Liver (tissue), 9 donors: ENCODE measurements around the gene CCDC40. TPM values are rescaled to one million over a fixed set of nuclear protein-coding genes. Genes with fewer than 3 reads are reported as not detected.

Source experiments
- DNase-seq: peaks from one replicate; pipeline ENCODE4 v3.0.0-alpha.2; 2017; ENCODE audit warnings: low spot score
- H3K27ac ChIP-seq, 2 donors: one replicate each; pipeline ENCODE4 v1.7.0; 2013; ENCODE audit warnings: inconsistent platforms in 2 of 2, low read length in 2 of 2, control low read depth in 1 of 2, low read depth in 1 of 2, mild to moderate bottlenecking in 1 of 2
- H3K27me3 ChIP-seq, 4 donors: one replicate each; pipeline versions ENCODE4 v1.6.1 to v1.7.0; 2013; ENCODE audit warnings: low read length in 3 of 4, inconsistent platforms in 1 of 4, mild to moderate bottlenecking in 1 of 4, moderate library complexity in 1 of 4; ENCODE audit not compliant: control insufficient read depth in 4 of 4, insufficient read depth in 4 of 4
- H3K36me3 ChIP-seq, 4 donors: one replicate each; pipeline versions ENCODE4 v1.6.1 to v1.7.0; 2013; ENCODE audit warnings: low read length in 3 of 4, mild to moderate bottlenecking in 3 of 4, low read depth in 1 of 4, moderate library complexity in 1 of 4; ENCODE audit not compliant: control insufficient read depth in 4 of 4, insufficient read depth in 3 of 4
- H3K4me1 ChIP-seq, 4 donors: one replicate each; pipeline versions ENCODE4 v1.6.1 to v1.7.0; 2013; ENCODE audit warnings: low read length in 3 of 4, mild to moderate bottlenecking in 3 of 4, moderate library complexity in 1 of 4; ENCODE audit not compliant: control insufficient read depth in 4 of 4, insufficient read depth in 4 of 4
- H3K4me3 ChIP-seq, 3 donors: one replicate each; pipeline versions ENCODE4 v1.6.1 to v1.7.0; 2013; ENCODE audit warnings: low read length in 3 of 3, control low read depth in 1 of 3, low read depth in 1 of 3, mild to moderate bottlenecking in 1 of 3
- H3K9ac ChIP-seq, 2 donors: one replicate each; pipeline ENCODE4 v1.7.0; 2013; ENCODE audit warnings: low read length in 2 of 2, mild to moderate bottlenecking in 2 of 2, moderate library complexity in 2 of 2, control low read depth in 1 of 2, low read depth in 1 of 2
- H3K9me3 ChIP-seq, 4 donors: one replicate each; pipeline versions ENCODE4 v1.6.1 to v1.7.0; 2013; ENCODE audit warnings: low read length in 3 of 4; ENCODE audit not compliant: control insufficient read depth in 4 of 4
- ATF3 ChIP-seq: IDR thresholded peaks from 2 replicates; pipeline ENCODE4 v1.6.1; 2016; ENCODE audit warnings: antibody characterized with exemption
- FOXA1 ChIP-seq: IDR thresholded peaks from 2 replicates; pipeline ENCODE4 v1.6.1; 2016; ENCODE audit warnings: antibody characterized with exemption
- FOXA2 ChIP-seq: IDR thresholded peaks from 2 replicates; pipeline ENCODE4 v1.6.1; 2016; ENCODE audit warnings: antibody characterized with exemption
- GABPA ChIP-seq, 2 donors: IDR thresholded peaks in 1 of 2; conservative IDR thresholded peaks in 1 of 2; 2 replicates each; pipeline ENCODE4 v1.6.1; 2016; ENCODE audit warnings: antibody characterized with exemption in 2 of 2, mild to moderate bottlenecking in 1 of 2, moderate library complexity in 1 of 2
- HNF4A ChIP-seq, 2 donors: conservative IDR thresholded peaks; 2 replicates each; pipeline ENCODE4 v1.6.1; 2016; ENCODE audit warnings: antibody characterized with exemption in 2 of 2, mild to moderate bottlenecking in 2 of 2
- HNF4G ChIP-seq: IDR thresholded peaks from 2 replicates; pipeline ENCODE4 v1.6.1; 2016; ENCODE audit warnings: antibody characterized with exemption
- JUND ChIP-seq, 2 donors: IDR thresholded peaks; 2 replicates each; pipeline ENCODE4 v1.6.1; 2016; ENCODE audit warnings: antibody characterized with exemption in 2 of 2
- MAX ChIP-seq: IDR thresholded peaks from 2 replicates; pipeline ENCODE4 v1.6.1; 2016; ENCODE audit warnings: antibody characterized with exemption
- NR2F2 ChIP-seq: IDR thresholded peaks from 2 replicates; pipeline ENCODE4 v1.6.1; 2016; ENCODE audit warnings: antibody characterized with exemption
- RAD21 ChIP-seq, 2 donors: IDR thresholded peaks; 2 replicates each; pipeline ENCODE4 v1.6.1; 2016; ENCODE audit warnings: antibody characterized with exemption in 2 of 2, mild to moderate bottlenecking in 2 of 2
- RXRA ChIP-seq, 2 donors: IDR thresholded peaks; 2 replicates each; pipeline ENCODE4 v1.6.1; 2017 to 2018; ENCODE audit warnings: antibody characterized with exemption in 2 of 2, mild to moderate bottlenecking in 1 of 2
- SP1 ChIP-seq: IDR thresholded peaks from 2 replicates; pipeline ENCODE4 v1.6.1; 2018; ENCODE audit warnings: antibody characterized with exemption, mild to moderate bottlenecking
- TAF1 ChIP-seq: conservative IDR thresholded peaks from 2 replicates; pipeline ENCODE4 v1.6.1; 2016; ENCODE audit warnings: antibody characterized with exemption, mild to moderate bottlenecking
- YY1 ChIP-seq: IDR thresholded peaks from 2 replicates; pipeline ENCODE4 v1.6.1; 2016; ENCODE audit warnings: antibody characterized with exemption, mild to moderate bottlenecking
- WGBS: extraction: QIAGEN DNeasy Blood & Tissue Kit; methylation state at CpG from one replicate; pipeline ENCODE4 v1.1.7; 2013; 5-methylcytosine and 5-hydroxymethylcytosine counted together
- polyA plus RNA-seq, 2 donors: library from polyadenylated mRNA; stranded (reverse) in 1 of 2; unstranded in 1 of 2; fragments of 200-250 nt in 1 of 2; fragments of >200 nt in 1 of 2; fragmentation: Nextera tagmentation in 1 of 2; extraction: Ambion mirVana in 1 of 2; gene quantifications; one replicate each; pipeline versions ENCODE4 v1.2.1 to v1.2.3, GENCODE V29; 2013 to 2015
- total RNA-seq, 2 donors: library from RNA; depleted of rRNA; stranded (reverse); fragments of >200 nt; gene quantifications; one replicate each; pipeline ENCODE4 v1.2.3, GENCODE V29; 2014
- TF ChIP-seq, protein P1 (sequence below): IDR thresholded peaks from 2 replicates; pipeline ENCODE4 v1.6.1; 2016; ENCODE audit warnings: antibody characterized with exemption, mild to moderate bottlenecking
- TF ChIP-seq, protein P2 (sequence below): IDR thresholded peaks from 2 replicates; pipeline ENCODE4 v1.6.1; 2016; ENCODE audit warnings: antibody characterized with exemption
- donor health status: healthy.
- donor health status: healthy.
- donor health status: healthy.
- donor health status: healthy.
- donor health status: healthy.

Gene CCDC40
- total and polyA plus RNA-seq, 4 donors: 0.60 to 3.0 (median 1.4) TPM

- 96% methylated on average over 18 of the region's 18 CpGs for WGBS
- H3K4me1 ChIP-seq: peaks cover 4 to 21% (median 16%) of the 10 kb centered on the region in 4 donors
- H3K27ac ChIP-seq: no peak overlapping the region
- TF ChIP-seq ATF3: no peak
- TF ChIP-seq NR2F2: no peak
- TF ChIP-seq SP1: no peak
- TF ChIP-seq HNF4A (conservative IDR thresholded peaks at IDR 0.05): no peak
- TF ChIP-seq JUND (IDR thresholded peaks at IDR 0.05): no peak
- TF ChIP-seq RAD21 (IDR thresholded peaks at IDR 0.05): no peak
- no peak for TF ChIP-seq TAF1
- no peak for TF ChIP-seq GABPA (IDR thresholded peaks at IDR 0.05 in 1 of 2, conservative IDR thresholded peaks at IDR 0.05 in 1 of 2)
- TF ChIP-seq RXRA (IDR thresholded peaks at IDR 0.05): no peak
- TF ChIP-seq FOXA2: no peak
- TF ChIP-seq, protein P1, sequence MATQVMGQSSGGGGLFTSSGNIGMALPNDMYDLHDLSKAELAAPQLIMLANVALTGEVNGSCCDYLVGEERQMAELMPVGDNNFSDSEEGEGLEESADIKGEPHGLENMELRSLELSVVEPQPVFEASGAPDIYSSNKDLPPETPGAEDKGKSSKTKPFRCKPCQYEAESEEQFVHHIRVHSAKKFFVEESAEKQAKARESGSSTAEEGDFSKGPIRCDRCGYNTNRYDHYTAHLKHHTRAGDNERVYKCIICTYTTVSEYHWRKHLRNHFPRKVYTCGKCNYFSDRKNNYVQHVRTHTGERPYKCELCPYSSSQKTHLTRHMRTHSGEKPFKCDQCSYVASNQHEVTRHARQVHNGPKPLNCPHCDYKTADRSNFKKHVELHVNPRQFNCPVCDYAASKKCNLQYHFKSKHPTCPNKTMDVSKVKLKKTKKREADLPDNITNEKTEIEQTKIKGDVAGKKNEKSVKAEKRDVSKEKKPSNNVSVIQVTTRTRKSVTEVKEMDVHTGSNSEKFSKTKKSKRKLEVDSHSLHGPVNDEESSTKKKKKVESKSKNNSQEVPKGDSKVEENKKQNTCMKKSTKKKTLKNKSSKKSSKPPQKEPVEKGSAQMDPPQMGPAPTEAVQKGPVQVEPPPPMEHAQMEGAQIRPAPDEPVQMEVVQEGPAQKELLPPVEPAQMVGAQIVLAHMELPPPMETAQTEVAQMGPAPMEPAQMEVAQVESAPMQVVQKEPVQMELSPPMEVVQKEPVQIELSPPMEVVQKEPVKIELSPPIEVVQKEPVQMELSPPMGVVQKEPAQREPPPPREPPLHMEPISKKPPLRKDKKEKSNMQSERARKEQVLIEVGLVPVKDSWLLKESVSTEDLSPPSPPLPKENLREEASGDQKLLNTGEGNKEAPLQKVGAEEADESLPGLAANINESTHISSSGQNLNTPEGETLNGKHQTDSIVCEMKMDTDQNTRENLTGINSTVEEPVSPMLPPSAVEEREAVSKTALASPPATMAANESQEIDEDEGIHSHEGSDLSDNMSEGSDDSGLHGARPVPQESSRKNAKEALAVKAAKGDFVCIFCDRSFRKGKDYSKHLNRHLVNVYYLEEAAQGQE: no peak
- TF ChIP-seq, protein P2, sequence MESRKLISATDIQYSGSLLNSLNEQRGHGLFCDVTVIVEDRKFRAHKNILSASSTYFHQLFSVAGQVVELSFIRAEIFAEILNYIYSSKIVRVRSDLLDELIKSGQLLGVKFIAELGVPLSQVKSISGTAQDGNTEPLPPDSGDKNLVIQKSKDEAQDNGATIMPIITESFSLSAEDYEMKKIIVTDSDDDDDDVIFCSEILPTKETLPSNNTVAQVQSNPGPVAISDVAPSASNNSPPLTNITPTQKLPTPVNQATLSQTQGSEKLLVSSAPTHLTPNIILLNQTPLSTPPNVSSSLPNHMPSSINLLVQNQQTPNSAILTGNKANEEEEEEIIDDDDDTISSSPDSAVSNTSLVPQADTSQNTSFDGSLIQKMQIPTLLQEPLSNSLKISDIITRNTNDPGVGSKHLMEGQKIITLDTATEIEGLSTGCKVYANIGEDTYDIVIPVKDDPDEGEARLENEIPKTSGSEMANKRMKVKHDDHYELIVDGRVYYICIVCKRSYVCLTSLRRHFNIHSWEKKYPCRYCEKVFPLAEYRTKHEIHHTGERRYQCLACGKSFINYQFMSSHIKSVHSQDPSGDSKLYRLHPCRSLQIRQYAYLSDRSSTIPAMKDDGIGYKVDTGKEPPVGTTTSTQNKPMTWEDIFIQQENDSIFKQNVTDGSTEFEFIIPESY: no peak
- H3K9me3 ChIP-seq: no peaks in the 10 kb centered on the region
- DNase-seq: no peak
- peaks cover 0 to 5% (median 0%) of the 10 kb centered on the region in 4 donors for H3K36me3 ChIP-seq
- H3K27me3 ChIP-seq: no peaks in the 10 kb centered on the region
- H3K9ac ChIP-seq: peak overlapping the region in 1 of 2 donors; percentile 31
- H3K4me3 ChIP-seq: no peak overlapping the region
These were observed 19.0 kb upstream of the CCDC40 start for GRCh38 chr17:80017226-80018010.

DNA sequence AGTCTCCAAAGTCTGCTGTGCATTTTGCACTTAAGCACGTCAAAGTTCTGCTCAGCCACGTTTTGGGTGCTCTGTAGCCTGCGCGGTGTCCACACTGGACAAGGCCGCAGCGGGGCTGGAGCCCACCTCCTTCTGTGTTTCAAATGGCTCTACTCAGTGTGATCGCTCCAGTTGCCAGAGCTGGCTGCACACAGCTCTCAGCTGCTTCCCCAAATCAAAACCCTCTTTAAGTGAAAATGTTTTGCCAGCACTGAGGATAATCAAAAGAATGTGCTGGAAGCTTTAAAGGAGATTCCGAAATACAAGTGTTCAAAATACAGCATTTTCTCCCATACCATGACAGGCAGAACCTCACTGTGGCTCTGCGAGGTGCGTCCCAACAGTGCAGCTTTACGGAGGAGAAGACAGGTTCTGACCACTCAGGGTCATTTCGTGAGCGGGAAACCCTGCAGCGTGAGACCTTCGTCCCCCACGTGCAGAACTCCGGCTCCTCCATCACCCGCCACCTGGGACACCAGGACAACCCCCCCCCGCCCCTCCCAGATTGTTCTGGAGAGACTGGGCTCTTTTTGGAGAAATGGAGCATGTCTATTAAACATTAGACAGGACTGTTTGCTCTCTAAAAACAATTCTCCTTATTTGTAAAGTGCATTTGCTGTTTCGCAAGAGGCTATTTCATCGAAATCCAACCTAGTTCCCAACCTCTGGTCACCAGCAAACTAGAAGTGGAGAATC, 17.4 kb upstream of the CCDC40 start:
- WGBS: 45% methylated on average over 21 of the region's 21 CpGs
- H3K9me3 ChIP-seq: no peaks in the 10 kb centered on the region
- no peaks in the 10 kb centered on the region for H3K36me3 ChIP-seq
- H3K27ac ChIP-seq: peak overlapping the region; percentile 77 to 90
- peak; percentile 65 for DNase-seq
- TF ChIP-seq FOXA2: no peak
- peak; percentile 94 for TF ChIP-seq MAX
- no peak for TF ChIP-seq NR2F2
- peak; percentile 72 for TF ChIP-seq SP1
- peak; percentile 50 to 84 for TF ChIP-seq RXRA (IDR thresholded peaks at IDR 0.05)
- TF ChIP-seq RAD21 (IDR thresholded peaks at IDR 0.05): peak in 1 of 2 donors; percentile 20
- peak; percentile 34 for TF ChIP-seq HNF4G
- TF ChIP-seq FOXA1: no peak
- TF ChIP-seq, protein P1: peak; percentile 66
- TF ChIP-seq, protein P2: peak; percentile 51
- TF ChIP-seq JUND (IDR thresholded peaks at IDR 0.05): peak in 1 of 2 donors; percentile 67
- peak; percentile 83 for TF ChIP-seq YY1
- TF ChIP-seq HNF4A (conservative IDR thresholded peaks at IDR 0.05): peak; percentile 63 to 84
- H3K9ac ChIP-seq: peak overlapping the region in 1 of 2 donors; percentile 65
- no peaks in the 10 kb centered on the region for H3K27me3 ChIP-seq
- peaks cover 10 to 33% (median 21%) of the 10 kb centered on the region in 4 donors for H3K4me1 ChIP-seq
- no peak overlapping the region for H3K4me3 ChIP-seq
